ENCODE data around the gene ADORA2A.

DNA sequence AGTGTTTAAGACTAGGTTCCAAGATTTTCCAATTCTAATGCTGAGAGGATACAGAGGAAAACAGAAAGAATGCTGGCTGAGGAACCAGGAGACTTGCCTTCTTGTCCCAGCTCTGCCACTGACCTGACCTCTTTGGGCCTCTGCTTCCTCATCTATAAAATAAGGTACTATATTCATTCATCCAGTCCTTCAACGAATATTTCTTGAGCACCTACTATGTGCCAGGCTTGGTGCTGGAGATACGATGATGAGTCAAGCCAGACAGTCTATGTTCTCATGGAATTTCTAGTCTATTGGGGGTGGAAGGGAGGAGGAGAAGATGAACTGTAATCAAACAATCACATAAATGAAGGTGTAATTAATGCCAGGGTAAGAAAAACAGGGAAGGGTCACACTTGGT lies 39.9 kb downstream of the ADORA2A start:
- TF ChIP-seq POLR2A (IDR thresholded peaks at IDR 0.05), result no peak
- TF ChIP-seq, protein P1, sequence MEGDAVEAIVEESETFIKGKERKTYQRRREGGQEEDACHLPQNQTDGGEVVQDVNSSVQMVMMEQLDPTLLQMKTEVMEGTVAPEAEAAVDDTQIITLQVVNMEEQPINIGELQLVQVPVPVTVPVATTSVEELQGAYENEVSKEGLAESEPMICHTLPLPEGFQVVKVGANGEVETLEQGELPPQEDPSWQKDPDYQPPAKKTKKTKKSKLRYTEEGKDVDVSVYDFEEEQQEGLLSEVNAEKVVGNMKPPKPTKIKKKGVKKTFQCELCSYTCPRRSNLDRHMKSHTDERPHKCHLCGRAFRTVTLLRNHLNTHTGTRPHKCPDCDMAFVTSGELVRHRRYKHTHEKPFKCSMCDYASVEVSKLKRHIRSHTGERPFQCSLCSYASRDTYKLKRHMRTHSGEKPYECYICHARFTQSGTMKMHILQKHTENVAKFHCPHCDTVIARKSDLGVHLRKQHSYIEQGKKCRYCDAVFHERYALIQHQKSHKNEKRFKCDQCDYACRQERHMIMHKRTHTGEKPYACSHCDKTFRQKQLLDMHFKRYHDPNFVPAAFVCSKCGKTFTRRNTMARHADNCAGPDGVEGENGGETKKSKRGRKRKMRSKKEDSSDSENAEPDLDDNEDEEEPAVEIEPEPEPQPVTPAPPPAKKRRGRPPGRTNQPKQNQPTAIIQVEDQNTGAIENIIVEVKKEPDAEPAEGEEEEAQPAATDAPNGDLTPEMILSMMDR (IDR thresholded peaks at IDR 0.05), result no peak

Data from heart left ventricle (tissue), 13 donors.